ENCODE data around the gene PIKFYVE.

DNA sequence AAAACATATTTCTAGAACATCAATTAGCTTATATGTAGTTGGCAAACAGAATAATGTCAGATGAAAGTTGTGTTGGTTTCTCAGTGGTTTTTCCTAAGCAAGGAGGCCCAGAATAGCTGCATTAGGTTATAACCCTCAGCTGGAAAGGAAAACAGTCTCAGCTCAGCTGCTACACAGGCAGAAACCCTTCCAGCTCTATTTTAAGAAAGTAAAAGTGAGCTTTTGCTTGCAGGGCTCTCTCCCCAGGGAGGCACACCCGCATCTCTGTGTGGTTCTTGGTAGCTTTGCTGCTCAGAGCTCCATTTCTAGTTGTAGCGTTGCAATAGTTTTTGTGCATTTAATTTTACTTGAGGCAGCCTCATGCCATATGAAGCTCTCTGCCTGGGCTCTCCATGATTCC lies 54.6 kb downstream of the PIKFYVE start:
- TF ChIP-seq POLR2A (IDR thresholded peaks at IDR 0.05; ENCODE audit: low read length) (no peak), GATA1 (IDR thresholded peaks at IDR 0.05; ENCODE audit: low read depth, low read length) (no peak)
